ENCODE measurements around the gene CREG1. TPM values are rescaled to one million over a fixed set of nuclear protein-coding genes. Genes with fewer than 3 reads are reported as not detected.

CREG1 gene
- total RNA-seq, 1 experiment from 2014 or later = 21.7 TPM

DNA sequence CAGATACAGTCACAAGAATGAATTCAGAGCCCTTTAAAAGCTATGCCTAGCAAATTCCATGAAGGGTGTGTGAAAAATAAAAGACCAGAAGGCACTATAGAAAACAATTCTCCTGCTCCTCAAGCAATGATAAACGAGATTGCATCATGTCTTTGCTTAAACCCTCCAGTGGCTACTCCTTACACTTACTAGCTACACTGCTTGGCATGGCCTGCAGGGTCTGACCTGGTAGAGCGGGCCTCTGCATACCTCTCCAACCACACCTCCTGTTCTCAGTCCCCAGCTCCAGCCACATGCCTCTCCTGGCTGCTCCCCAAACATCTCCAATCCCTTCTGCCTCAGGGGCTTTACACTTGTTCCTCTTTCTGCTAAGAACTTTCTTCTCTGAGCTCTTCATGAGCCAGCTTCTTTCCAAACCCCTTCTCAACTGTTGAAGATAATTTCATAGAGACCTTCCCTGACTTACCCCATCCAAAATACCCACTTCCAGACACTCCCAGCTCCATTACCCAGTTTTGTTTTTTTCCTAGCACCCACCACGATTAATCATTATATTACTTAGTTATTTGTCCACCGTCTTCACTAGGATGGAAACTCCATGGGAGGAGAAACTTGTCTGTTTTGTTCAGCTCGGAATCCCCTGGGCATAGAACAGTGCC is 11.2 kb upstream of the CREG1 start (continued):
- TF ChIP-seq, protein P1, sequence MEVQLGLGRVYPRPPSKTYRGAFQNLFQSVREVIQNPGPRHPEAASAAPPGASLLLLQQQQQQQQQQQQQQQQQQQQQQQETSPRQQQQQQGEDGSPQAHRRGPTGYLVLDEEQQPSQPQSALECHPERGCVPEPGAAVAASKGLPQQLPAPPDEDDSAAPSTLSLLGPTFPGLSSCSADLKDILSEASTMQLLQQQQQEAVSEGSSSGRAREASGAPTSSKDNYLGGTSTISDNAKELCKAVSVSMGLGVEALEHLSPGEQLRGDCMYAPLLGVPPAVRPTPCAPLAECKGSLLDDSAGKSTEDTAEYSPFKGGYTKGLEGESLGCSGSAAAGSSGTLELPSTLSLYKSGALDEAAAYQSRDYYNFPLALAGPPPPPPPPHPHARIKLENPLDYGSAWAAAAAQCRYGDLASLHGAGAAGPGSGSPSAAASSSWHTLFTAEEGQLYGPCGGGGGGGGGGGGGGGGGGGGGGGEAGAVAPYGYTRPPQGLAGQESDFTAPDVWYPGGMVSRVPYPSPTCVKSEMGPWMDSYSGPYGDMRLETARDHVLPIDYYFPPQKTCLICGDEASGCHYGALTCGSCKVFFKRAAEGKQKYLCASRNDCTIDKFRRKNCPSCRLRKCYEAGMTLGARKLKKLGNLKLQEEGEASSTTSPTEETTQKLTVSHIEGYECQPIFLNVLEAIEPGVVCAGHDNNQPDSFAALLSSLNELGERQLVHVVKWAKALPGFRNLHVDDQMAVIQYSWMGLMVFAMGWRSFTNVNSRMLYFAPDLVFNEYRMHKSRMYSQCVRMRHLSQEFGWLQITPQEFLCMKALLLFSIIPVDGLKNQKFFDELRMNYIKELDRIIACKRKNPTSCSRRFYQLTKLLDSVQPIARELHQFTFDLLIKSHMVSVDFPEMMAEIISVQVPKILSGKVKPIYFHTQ (CRISPR knock-in tag; IDR thresholded peaks at IDR 0.05) = no peak
- no peak for TF ChIP-seq JAZF1 (CRISPR knock-in tag; IDR thresholded peaks at IDR 0.05)
- TF ChIP-seq MXD4 (CRISPR knock-in tag; IDR thresholded peaks at IDR 0.05; ENCODE audit: borderline replicate concordance) = no peak
- no peak for TF ChIP-seq ZNF232 (CRISPR knock-in tag; IDR thresholded peaks at IDR 0.05)

DNA sequence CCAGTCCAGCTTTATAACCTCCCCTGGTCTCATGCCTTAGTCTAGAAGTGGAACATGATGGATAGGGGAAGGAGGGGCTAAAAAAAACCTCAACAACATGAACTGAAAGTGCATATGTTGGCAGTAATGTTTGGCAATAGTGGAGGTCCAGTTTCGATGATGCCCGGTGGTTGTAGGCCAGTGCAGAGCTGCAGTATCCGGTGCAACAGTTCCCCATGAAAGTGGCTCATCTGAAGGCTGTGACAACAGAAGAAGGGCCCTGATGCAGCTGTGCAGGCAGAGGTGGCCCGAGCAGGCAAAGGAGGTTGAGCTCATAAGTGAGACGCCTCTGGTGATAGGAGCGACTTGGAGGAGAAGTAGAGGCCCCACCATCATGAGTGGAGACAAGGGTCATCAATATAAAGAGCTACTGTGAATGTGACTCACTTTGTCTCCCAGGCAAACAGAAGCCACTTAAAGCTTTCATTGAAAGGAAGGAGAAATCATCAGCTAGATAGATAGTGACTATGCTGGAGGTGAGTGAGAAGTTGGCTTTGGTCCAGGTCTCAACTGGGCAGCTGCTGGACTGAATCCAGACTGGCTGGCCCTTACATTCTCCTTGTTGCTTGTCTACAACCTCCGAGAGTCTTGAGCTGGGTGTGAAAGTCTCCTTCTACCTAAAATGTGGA is 10.2 kb upstream of the CREG1 start:
- ChIA-PET CTCF (interaction anchor here (1.1 to 5.7 kb wide), 4 partner anchors 8 to 123 kb away, joined by 5 to 34 read pairs (median 13); partner anchors contain the start of gene CREG1), POLR2A (interaction anchor here (3.9 kb wide), 1 partner anchor 10 kb away, joined by 15 read pairs; the partner anchor contains the start of gene CREG1)
- H3K36me3 Mint-ChIP-seq = no peaks in the 10 kb centered on the region
- ATAC-seq (no peak), DNase-seq (ENCODE audit: low spot score) (no peak)
- no peaks in the 10 kb centered on the region for H3K9me3 Mint-ChIP-seq
- 0 out of 2 replicates have a peak, but pooled peaks cover 3% of the 10 kb centered on the region for H3K4me1 Mint-ChIP-seq
- no peaks in the 10 kb centered on the region for H3K27me3 Mint-ChIP-seq (ENCODE audit: low read depth)
- H3K4me3 Mint-ChIP-seq = no peak overlapping the region
- TF ChIP-seq ZNF263 (CRISPR knock-in tag; IDR thresholded peaks at IDR 0.05; ENCODE audit: low read depth) = no peak
- TF ChIP-seq, protein P2, sequence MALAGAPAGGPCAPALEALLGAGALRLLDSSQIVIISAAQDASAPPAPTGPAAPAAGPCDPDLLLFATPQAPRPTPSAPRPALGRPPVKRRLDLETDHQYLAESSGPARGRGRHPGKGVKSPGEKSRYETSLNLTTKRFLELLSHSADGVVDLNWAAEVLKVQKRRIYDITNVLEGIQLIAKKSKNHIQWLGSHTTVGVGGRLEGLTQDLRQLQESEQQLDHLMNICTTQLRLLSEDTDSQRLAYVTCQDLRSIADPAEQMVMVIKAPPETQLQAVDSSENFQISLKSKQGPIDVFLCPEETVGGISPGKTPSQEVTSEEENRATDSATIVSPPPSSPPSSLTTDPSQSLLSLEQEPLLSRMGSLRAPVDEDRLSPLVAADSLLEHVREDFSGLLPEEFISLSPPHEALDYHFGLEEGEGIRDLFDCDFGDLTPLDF (CRISPR knock-in tag; IDR thresholded peaks at IDR 0.05) = no peak
- TF ChIP-seq, protein P3, sequence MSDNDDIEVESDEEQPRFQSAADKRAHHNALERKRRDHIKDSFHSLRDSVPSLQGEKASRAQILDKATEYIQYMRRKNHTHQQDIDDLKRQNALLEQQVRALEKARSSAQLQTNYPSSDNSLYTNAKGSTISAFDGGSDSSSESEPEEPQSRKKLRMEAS (CRISPR knock-in tag; IDR thresholded peaks at IDR 0.05) = no peak
- TF ChIP-seq, protein P4, sequence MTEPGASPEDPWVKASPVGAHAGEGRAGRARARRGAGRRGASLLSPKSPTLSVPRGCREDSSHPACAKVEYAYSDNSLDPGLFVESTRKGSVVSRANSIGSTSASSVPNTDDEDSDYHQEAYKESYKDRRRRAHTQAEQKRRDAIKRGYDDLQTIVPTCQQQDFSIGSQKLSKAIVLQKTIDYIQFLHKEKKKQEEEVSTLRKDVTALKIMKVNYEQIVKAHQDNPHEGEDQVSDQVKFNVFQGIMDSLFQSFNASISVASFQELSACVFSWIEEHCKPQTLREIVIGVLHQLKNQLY (CRISPR knock-in tag; IDR thresholded peaks at IDR 0.05) = no peak
- no peak for TF ChIP-seq ZNF317 (CRISPR knock-in tag; IDR thresholded peaks at IDR 0.05; ENCODE audit: borderline replicate concordance, low read depth)
- no peak for TF ChIP-seq JAZF1 (CRISPR knock-in tag; IDR thresholded peaks at IDR 0.05)
- TF ChIP-seq, protein P5, sequence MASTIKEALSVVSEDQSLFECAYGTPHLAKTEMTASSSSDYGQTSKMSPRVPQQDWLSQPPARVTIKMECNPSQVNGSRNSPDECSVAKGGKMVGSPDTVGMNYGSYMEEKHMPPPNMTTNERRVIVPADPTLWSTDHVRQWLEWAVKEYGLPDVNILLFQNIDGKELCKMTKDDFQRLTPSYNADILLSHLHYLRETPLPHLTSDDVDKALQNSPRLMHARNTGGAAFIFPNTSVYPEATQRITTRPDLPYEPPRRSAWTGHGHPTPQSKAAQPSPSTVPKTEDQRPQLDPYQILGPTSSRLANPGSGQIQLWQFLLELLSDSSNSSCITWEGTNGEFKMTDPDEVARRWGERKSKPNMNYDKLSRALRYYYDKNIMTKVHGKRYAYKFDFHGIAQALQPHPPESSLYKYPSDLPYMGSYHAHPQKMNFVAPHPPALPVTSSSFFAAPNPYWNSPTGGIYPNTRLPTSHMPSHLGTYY (CRISPR knock-in tag; IDR thresholded peaks at IDR 0.05) = no peak
- TF ChIP-seq, protein P6, sequence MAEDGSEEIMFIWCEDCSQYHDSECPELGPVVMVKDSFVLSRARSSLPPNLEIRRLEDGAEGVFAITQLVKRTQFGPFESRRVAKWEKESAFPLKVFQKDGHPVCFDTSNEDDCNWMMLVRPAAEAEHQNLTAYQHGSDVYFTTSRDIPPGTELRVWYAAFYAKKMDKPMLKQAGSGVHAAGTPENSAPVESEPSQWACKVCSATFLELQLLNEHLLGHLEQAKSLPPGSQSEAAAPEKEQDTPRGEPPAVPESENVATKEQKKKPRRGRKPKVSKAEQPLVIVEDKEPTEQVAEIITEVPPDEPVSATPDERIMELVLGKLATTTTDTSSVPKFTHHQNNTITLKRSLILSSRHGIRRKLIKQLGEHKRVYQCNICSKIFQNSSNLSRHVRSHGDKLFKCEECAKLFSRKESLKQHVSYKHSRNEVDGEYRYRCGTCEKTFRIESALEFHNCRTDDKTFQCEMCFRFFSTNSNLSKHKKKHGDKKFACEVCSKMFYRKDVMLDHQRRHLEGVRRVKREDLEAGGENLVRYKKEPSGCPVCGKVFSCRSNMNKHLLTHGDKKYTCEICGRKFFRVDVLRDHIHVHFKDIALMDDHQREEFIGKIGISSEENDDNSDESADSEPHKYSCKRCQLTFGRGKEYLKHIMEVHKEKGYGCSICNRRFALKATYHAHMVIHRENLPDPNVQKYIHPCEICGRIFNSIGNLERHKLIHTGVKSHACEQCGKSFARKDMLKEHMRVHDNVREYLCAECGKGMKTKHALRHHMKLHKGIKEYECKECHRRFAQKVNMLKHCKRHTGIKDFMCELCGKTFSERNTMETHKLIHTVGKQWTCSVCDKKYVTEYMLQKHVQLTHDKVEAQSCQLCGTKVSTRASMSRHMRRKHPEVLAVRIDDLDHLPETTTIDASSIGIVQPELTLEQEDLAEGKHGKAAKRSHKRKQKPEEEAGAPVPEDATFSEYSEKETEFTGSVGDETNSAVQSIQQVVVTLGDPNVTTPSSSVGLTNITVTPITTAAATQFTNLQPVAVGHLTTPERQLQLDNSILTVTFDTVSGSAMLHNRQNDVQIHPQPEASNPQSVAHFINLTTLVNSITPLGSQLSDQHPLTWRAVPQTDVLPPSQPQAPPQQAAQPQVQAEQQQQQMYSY (CRISPR knock-in tag; IDR thresholded peaks at IDR 0.05) = no peak
- no peak for TF ChIP-seq MXD4 (CRISPR knock-in tag; IDR thresholded peaks at IDR 0.05; ENCODE audit: borderline replicate concordance)
- TF ChIP-seq, protein P7, sequence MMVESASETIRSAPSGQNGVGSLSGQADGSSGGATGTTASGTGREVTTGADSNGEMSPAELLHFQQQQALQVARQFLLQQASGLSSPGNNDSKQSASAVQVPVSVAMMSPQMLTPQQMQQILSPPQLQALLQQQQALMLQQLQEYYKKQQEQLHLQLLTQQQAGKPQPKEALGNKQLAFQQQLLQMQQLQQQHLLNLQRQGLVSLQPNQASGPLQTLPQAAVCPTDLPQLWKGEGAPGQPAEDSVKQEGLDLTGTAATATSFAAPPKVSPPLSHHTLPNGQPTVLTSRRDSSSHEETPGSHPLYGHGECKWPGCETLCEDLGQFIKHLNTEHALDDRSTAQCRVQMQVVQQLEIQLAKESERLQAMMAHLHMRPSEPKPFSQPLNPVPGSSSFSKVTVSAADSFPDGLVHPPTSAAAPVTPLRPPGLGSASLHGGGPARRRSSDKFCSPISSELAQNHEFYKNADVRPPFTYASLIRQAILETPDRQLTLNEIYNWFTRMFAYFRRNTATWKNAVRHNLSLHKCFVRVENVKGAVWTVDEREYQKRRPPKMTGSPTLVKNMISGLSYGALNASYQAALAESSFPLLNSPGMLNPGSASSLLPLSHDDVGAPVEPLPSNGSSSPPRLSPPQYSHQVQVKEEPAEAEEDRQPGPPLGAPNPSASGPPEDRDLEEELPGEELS (CRISPR knock-in tag; IDR thresholded peaks at IDR 0.05) = no peak
- TF ChIP-seq, protein P8, sequence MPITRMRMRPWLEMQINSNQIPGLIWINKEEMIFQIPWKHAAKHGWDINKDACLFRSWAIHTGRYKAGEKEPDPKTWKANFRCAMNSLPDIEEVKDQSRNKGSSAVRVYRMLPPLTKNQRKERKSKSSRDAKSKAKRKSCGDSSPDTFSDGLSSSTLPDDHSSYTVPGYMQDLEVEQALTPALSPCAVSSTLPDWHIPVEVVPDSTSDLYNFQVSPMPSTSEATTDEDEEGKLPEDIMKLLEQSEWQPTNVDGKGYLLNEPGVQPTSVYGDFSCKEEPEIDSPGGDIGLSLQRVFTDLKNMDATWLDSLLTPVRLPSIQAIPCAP (CRISPR knock-in tag; IDR thresholded peaks at IDR 0.05) = no peak
- TF ChIP-seq, protein P9, sequence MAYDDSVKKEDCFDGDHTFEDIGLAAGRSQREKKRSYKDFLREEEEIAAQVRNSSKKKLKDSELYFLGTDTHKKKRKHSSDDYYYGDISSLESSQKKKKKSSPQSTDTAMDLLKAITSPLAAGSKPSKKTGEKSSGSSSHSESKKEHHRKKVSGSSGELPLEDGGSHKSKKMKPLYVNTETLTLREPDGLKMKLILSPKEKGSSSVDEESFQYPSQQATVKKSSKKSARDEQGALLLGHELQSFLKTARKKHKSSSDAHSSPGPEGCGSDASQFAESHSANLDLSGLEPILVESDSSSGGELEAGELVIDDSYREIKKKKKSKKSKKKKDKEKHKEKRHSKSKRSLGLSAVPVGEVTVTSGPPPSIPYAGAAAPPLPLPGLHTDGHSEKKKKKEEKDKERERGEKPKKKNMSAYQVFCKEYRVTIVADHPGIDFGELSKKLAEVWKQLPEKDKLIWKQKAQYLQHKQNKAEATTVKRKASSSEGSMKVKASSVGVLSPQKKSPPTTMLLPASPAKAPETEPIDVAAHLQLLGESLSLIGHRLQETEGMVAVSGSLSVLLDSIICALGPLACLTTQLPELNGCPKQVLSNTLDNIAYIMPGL (CRISPR knock-in tag; IDR thresholded peaks at IDR 0.05) = no peak
- TF ChIP-seq PRRX2 (CRISPR knock-in tag; IDR thresholded peaks at IDR 0.05) = no peak
- TF ChIP-seq MYBL2 (CRISPR knock-in tag; IDR thresholded peaks at IDR 0.05) = no peak
- TF ChIP-seq SMAD3 (CRISPR knock-in tag; IDR thresholded peaks at IDR 0.05; ENCODE audit: borderline replicate concordance) = no peak
- TF ChIP-seq ATF1 (CRISPR knock-in tag; IDR thresholded peaks at IDR 0.05) = no peak
- TF ChIP-seq ZNF232 (CRISPR knock-in tag; IDR thresholded peaks at IDR 0.05) = no peak
- H3K27ac Mint-ChIP-seq = no peak overlapping the region
